ENCODE results near the gene PREX1.
A peak's percentile ranks its signal among the peaks of the same experiment; 100 is the strongest.
"Not testable (repeated sequence)": the region's sequence is repeated elsewhere in the genome, so short reads cannot be mapped to it uniquely, and the experiment has no call there.

PREX1 gene

GRCh38 chr20:48759631-48760245 is 68.1 kb downstream of the PREX1 start:
- H2AK5ac ChIP-seq (ENCODE audit: low read length, severe bottlenecking): no peak overlapping the region
- no peak overlapping the region for H3K14ac ChIP-seq (ENCODE audit: low read length in 2 of 2)
- H3K79me1 ChIP-seq (replicated peaks; ENCODE audit: low read length, poor library complexity, severe bottlenecking): peaks cover 41% of the 10 kb centered on the region
- no peak overlapping the region for H2BK12ac ChIP-seq (ENCODE audit: low read length in 2 of 2)
- no peak overlapping the region for H3K4me2 ChIP-seq (ENCODE audit: low read length, poor library complexity, severe bottlenecking)
- H2BK15ac ChIP-seq (ENCODE audit: low read depth, poor library complexity, severe bottlenecking): no peak overlapping the region
- H2BK5ac ChIP-seq (ENCODE audit: low read depth, low read length, poor library complexity, severe bottlenecking): no peak overlapping the region
- H3K27me3 ChIP-seq (ENCODE audit: control insufficient read depth in 1 of 2, insufficient read depth in 1 of 2, low read length in 2 of 2): peaks cover 0 to 7% of the 10 kb centered on the region in 2 experiments
- no peak overlapping the region for H4K91ac ChIP-seq (ENCODE audit: low read length)
- H3K27ac ChIP-seq (ENCODE audit: low read length, poor library complexity, severe bottlenecking): no peak overlapping the region
- H3K9me3 ChIP-seq (ENCODE audit: control insufficient read depth, low read length): peaks cover 6% of the 10 kb centered on the region
- no peak overlapping the region for H3K23ac ChIP-seq (ENCODE audit: low read length in 2 of 2)
- H2AFZ ChIP-seq (ENCODE audit: low read depth, low read length): no peak overlapping the region
- DNase-seq: no peak
- H2BK120ac ChIP-seq (ENCODE audit: low read depth, low read length): no peak overlapping the region
- peaks cover 11% of the 10 kb centered on the region for H3K4me1 ChIP-seq (ENCODE audit: control insufficient read depth, insufficient read depth, low read depth, low read length)
- H3K9ac ChIP-seq (ENCODE audit: low read length): no peak overlapping the region
- H3K4me3 ChIP-seq (ENCODE audit: insufficient read depth in 1 of 2, low read depth in 1 of 2, low read length in 2 of 2): no peak overlapping the region
- H3K4ac ChIP-seq (ENCODE audit: low read depth in 1 of 2, low read length in 2 of 2): no peak overlapping the region
- H3K36me3 ChIP-seq (ENCODE audit: control insufficient read depth in 1 of 2, insufficient read depth in 2 of 2, low read depth in 1 of 2, low read length in 2 of 2): no peaks in the 10 kb centered on the region
- no peak overlapping the region for H3K18ac ChIP-seq (ENCODE audit: low read depth in 1 of 2, low read length in 2 of 2)
- H4K8ac ChIP-seq (ENCODE audit: low read length): no peak overlapping the region
- WGBS: 95% methylated on average over 7 of the region's 7 CpGs

DNA sequence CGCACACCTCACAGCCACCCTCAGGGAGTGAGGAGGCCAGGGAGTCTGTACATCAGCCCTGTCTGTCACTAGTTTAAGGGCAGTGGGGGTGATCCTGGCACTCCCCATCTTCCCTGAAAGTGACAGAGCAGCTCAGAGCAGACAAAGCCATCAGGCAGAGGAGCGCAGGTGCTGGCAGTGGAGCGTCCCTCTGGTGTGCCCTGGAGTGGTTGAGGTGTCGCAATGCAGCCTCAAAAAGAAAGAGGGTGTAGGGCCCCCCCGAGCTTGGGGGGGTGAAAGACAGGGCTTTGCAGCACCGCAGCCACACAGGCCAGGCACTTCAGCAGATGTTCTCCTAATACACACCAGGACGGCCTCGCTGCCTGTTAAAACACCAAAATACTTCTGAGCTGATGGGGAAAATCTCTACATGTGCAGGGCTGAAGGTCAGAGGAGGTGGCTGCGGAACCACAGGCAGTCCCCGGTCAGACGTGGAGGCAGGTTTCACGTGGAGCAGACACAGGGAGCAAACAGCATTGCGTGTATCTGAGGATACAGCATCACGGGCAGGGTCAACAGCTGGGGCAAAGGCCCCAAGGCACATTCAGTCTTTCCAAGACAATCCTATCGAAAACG is 69.5 kb downstream of the PREX1 start:
- Histone ChIP-seq H2BK5ac (ENCODE audit: low read depth, low read length, poor library complexity, severe bottlenecking) (no peak overlapping the region), H3K27me3 (ENCODE audit: control insufficient read depth in 1 of 2, insufficient read depth in 1 of 2, low read length in 2 of 2) (peaks cover 0 to 12% of the 10 kb centered on the region in 2 experiments), H2BK15ac (ENCODE audit: low read depth, poor library complexity, severe bottlenecking) (no peak overlapping the region), H3K9me3 (ENCODE audit: control insufficient read depth, low read length) (peaks cover 6% of the 10 kb centered on the region), H3K9ac (ENCODE audit: low read length) (no peak overlapping the region), H2BK12ac (ENCODE audit: low read length in 2 of 2) (no peak overlapping the region), H3K14ac (ENCODE audit: low read length in 2 of 2) (peak overlapping the region in 1 of 2 experiments; percentile 18), H3K36me3 (ENCODE audit: control insufficient read depth in 1 of 2, insufficient read depth in 2 of 2, low read depth in 1 of 2, low read length in 2 of 2) (no peaks in the 10 kb centered on the region), H4K8ac (ENCODE audit: low read length) (no peak overlapping the region), H2AFZ (ENCODE audit: low read depth, low read length) (no peak overlapping the region), H3K23ac (ENCODE audit: low read length in 2 of 2) (no peak overlapping the region), H3K4me3 (ENCODE audit: insufficient read depth in 1 of 2, low read depth in 1 of 2, low read length in 2 of 2) (no peak overlapping the region), H3K79me1 (replicated peaks; ENCODE audit: low read length, poor library complexity, severe bottlenecking) (peaks cover 39% of the 10 kb centered on the region), H2AK5ac (ENCODE audit: low read length, severe bottlenecking) (no peak overlapping the region), H3K4me2 (ENCODE audit: low read length, poor library complexity, severe bottlenecking) (no peak overlapping the region), H4K91ac (ENCODE audit: low read length) (no peak overlapping the region), H3K18ac (ENCODE audit: low read depth in 1 of 2, low read length in 2 of 2) (no peak overlapping the region), H3K27ac (ENCODE audit: low read length, poor library complexity, severe bottlenecking) (no peak overlapping the region), H3K4me1 (ENCODE audit: control insufficient read depth, insufficient read depth, low read depth, low read length) (peaks cover 11% of the 10 kb centered on the region), H2BK120ac (ENCODE audit: low read depth, low read length) (no peak overlapping the region), H3K4ac (ENCODE audit: low read depth in 1 of 2, low read length in 2 of 2) (no peak overlapping the region)
- WGBS: 91% methylated on average over 16 of the region's 16 CpGs
- DNase-seq: no peak

GRCh38 chr20:48756774-48757173 is 71.0 kb downstream of the PREX1 start:
- not testable (repeated sequence) for H2BK12ac ChIP-seq (ENCODE audit: low read length in 2 of 2); H2BK15ac ChIP-seq (ENCODE audit: low read depth, poor library complexity, severe bottlenecking); H4K8ac ChIP-seq (ENCODE audit: low read length); H3K36me3 ChIP-seq (ENCODE audit: control insufficient read depth in 1 of 2, insufficient read depth in 2 of 2, low read depth in 1 of 2, low read length in 2 of 2); H2AK5ac ChIP-seq (ENCODE audit: low read length, severe bottlenecking); H3K27ac ChIP-seq (ENCODE audit: low read length, poor library complexity, severe bottlenecking); H3K4me1 ChIP-seq (ENCODE audit: control insufficient read depth, insufficient read depth, low read depth, low read length); H2BK5ac ChIP-seq (ENCODE audit: low read depth, low read length, poor library complexity, severe bottlenecking); H3K4me2 ChIP-seq (ENCODE audit: low read length, poor library complexity, severe bottlenecking); H3K4ac ChIP-seq (ENCODE audit: low read depth in 1 of 2, low read length in 2 of 2); H3K14ac ChIP-seq (ENCODE audit: low read length in 2 of 2); H3K4me3 ChIP-seq (ENCODE audit: insufficient read depth in 1 of 2, low read depth in 1 of 2, low read length in 2 of 2); H3K9me3 ChIP-seq (ENCODE audit: control insufficient read depth, low read length); H2AFZ ChIP-seq (ENCODE audit: low read depth, low read length); H3K18ac ChIP-seq (ENCODE audit: low read depth in 1 of 2, low read length in 2 of 2); H2BK120ac ChIP-seq (ENCODE audit: low read depth, low read length); H4K91ac ChIP-seq (ENCODE audit: low read length); H3K9ac ChIP-seq (ENCODE audit: low read length); H3K23ac ChIP-seq (ENCODE audit: low read length in 2 of 2); DNase-seq
- 83% methylated on average over 4 of the region's 6 CpGs for WGBS
- Histone ChIP-seq H3K27me3 (ENCODE audit: control insufficient read depth in 1 of 2, insufficient read depth in 1 of 2, low read length in 2 of 2) (peaks cover 0 to 22% of the 10 kb centered on the region in 2 experiments), H3K79me1 (replicated peaks; ENCODE audit: low read length, poor library complexity, severe bottlenecking) (peaks cover 41% of the 10 kb centered on the region)

DNA sequence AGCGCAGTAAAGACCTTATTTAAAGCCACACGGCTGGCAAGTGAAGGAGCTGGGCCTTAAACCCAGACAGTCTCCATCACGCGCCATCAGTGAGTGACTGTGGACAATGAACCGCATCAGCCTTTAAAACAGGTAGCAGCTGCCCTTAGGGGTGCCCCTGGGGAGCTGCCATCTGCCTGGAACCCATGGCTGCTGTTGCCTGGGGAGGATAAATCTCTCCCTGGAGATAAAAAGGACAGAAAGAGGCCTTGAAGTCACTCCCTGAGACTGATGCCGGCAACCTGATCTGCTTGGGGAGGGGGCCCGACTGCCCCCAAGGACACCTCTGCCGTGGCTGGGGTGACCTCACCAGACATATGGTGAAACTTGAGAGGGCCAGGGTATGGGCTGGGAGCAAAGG is 73.5 kb downstream of the PREX1 start:
- no peak for DNase-seq
- Histone ChIP-seq H3K36me3 (ENCODE audit: control insufficient read depth in 1 of 2, insufficient read depth in 2 of 2, low read depth in 1 of 2, low read length in 2 of 2) (no peaks in the 10 kb centered on the region), H2BK15ac (ENCODE audit: low read depth, poor library complexity, severe bottlenecking) (no peak overlapping the region), H2BK12ac (ENCODE audit: low read length in 2 of 2) (no peak overlapping the region), H3K9me3 (ENCODE audit: control insufficient read depth, low read length) (peaks cover 6% of the 10 kb centered on the region), H2AK5ac (ENCODE audit: low read length, severe bottlenecking) (no peak overlapping the region), H3K14ac (ENCODE audit: low read length in 2 of 2) (no peak overlapping the region), H3K4me3 (ENCODE audit: insufficient read depth in 1 of 2, low read depth in 1 of 2, low read length in 2 of 2) (no peak overlapping the region), H3K23ac (ENCODE audit: low read length in 2 of 2) (no peak overlapping the region), H3K27ac (ENCODE audit: low read length, poor library complexity, severe bottlenecking) (no peak overlapping the region), H2BK5ac (ENCODE audit: low read depth, low read length, poor library complexity, severe bottlenecking) (no peak overlapping the region), H3K18ac (ENCODE audit: low read depth in 1 of 2, low read length in 2 of 2) (no peak overlapping the region), H2AFZ (ENCODE audit: low read depth, low read length) (no peak overlapping the region), H3K4me2 (ENCODE audit: low read length, poor library complexity, severe bottlenecking) (no peak overlapping the region), H3K79me1 (replicated peaks; ENCODE audit: low read length, poor library complexity, severe bottlenecking) (peaks cover 43% of the 10 kb centered on the region), H4K91ac (ENCODE audit: low read length) (no peak overlapping the region), H4K8ac (ENCODE audit: low read length) (no peak overlapping the region), H2BK120ac (ENCODE audit: low read depth, low read length) (no peak overlapping the region), H3K4ac (ENCODE audit: low read depth in 1 of 2, low read length in 2 of 2) (no peak overlapping the region), H3K9ac (ENCODE audit: low read length) (no peak overlapping the region), H3K27me3 (ENCODE audit: control insufficient read depth in 1 of 2, insufficient read depth in 1 of 2, low read length in 2 of 2) (peaks cover 0 to 42% of the 10 kb centered on the region in 2 experiments), H3K4me1 (ENCODE audit: control insufficient read depth, insufficient read depth, low read depth, low read length) (peaks cover 11% of the 10 kb centered on the region)
- 81% methylated on average over 8 of the region's 8 CpGs for WGBS
